B cell (primary cell): ENCODE measurements around the gene MAEA. TPM values are rescaled to one million over a fixed set of nuclear protein-coding genes. Genes with fewer than 3 reads are reported as not detected.

Experiments used
- ATAC-seq: fragments of 200-7000 bp; cut with Tn5 transposase; one replicate; pipeline ENCODE4 v1.10.0; 2021; ENCODE audit warnings: low read depth, mild to moderate bottlenecking, moderate number of reproducible peaks, moderate library complexity
- CTCF ChIA-PET: fragments of 350-600 bp; sonication (Branson Sonifier 250); formaldehyde crosslinking; loops from one replicate; lab custom pipeline; 2021; ENCODE audit warnings: antibody characterized with exemption, inconsistent platforms; lab: Charles Lee
- POLR2A ChIA-PET: fragments of 350-600 bp; sonication (Branson Sonifier 250); formaldehyde crosslinking; loops from one replicate; lab custom pipeline; 2021; ENCODE audit warnings: antibody characterized with exemption; lab: Charles Lee
- DNase-seq: peaks from one replicate; pipeline ENCODE4 v3.0.0; 2013
- H2AFZ ChIP-seq: 2 replicates; pipeline ENCODE4 v1.6.1; 2012; ENCODE audit warnings: mild to moderate bottlenecking, low read depth, low read length; ENCODE audit not compliant: insufficient read depth, poor library complexity, severe bottlenecking
- H3K27ac ChIP-seq, 2 donors: 1 replicate in 1 of 2; 2 replicates in 1 of 2; pipeline ENCODE4 v1.5.1; 2012 to 2013; ENCODE audit warnings: low read length in 2 of 2, mild to moderate bottlenecking in 2 of 2, moderate library complexity in 1 of 2
- H3K27me3 ChIP-seq, 4 experiments: fragments of 200-600 bp in 1 of 4; sonication (generic) in 1 of 4; replicated peaks in 1 of 4; 1 replicate in 2 of 4; 2 replicates in 2 of 4; pipeline versions ENCODE4 v1.6.1 to v1.7.0; 2013 to 2016; ENCODE audit warnings: low read length in 3 of 4, mild to moderate bottlenecking in 2 of 4, mixed read lengths in 1 of 4, moderate library complexity in 1 of 4; ENCODE audit not compliant: insufficient read depth in 4 of 4, control insufficient read depth in 3 of 4; ENCODE audit errors: control extremely low read depth in 1 of 4
- H3K36me3 ChIP-seq, 2 experiments: replicated peaks in 1 of 2; 1 replicate in 1 of 2; 2 replicates in 1 of 2; pipeline versions ENCODE4 v1.6.1 to v1.7.1; 2013; ENCODE audit warnings: low read length in 1 of 2; ENCODE audit not compliant: insufficient read depth in 2 of 2, control insufficient read depth in 1 of 2; ENCODE audit errors: control extremely low read depth in 1 of 2, extremely low read depth in 1 of 2
- H3K4me1 ChIP-seq, 2 donors: fragments of 200-600 bp in 1 of 2; sonication (generic) in 1 of 2; 1 replicate in 1 of 2; 2 replicates in 1 of 2; pipeline versions ENCODE4 v1.5.1 to v1.6.1; 2013 to 2017; ENCODE audit warnings: low read length in 2 of 2; ENCODE audit not compliant: control insufficient read depth in 2 of 2, insufficient read depth in 2 of 2
- H3K4me2 ChIP-seq: replicated peaks from 2 replicates; pipeline ENCODE3; 2012; ENCODE audit warnings: mild to moderate bottlenecking, low read depth, low read length; ENCODE audit not compliant: poor library complexity, severe bottlenecking
- H3K4me3 ChIP-seq, 5 experiments: fragments of 200-600 bp in 1 of 5; sonication (generic) in 1 of 5; 1 replicate in 3 of 5; 2 replicates in 2 of 5; pipeline versions ENCODE4 v1.5.1 to v1.7.0; 2011 to 2016; ENCODE audit warnings: low read length in 4 of 5, mild to moderate bottlenecking in 4 of 5, low read depth in 2 of 5, control low read depth in 1 of 5, moderate library complexity in 1 of 5; ENCODE audit not compliant: insufficient read depth in 1 of 5; ENCODE audit errors: control extremely low read depth in 1 of 5, extremely low read depth in 1 of 5
- H3K79me2 ChIP-seq: fragments of 200-600 bp; sonication (generic); one replicate; pipeline ENCODE4 v1.6.0; 2016; ENCODE audit warnings: low read length; ENCODE audit not compliant: control insufficient read depth, insufficient read depth
- H3K9ac ChIP-seq: fragments of 200-600 bp; sonication (generic); 2 replicates; pipeline ENCODE4 v1.6.1; 2017; ENCODE audit warnings: mild to moderate bottlenecking, low read length, moderate library complexity
- H3K9me3 ChIP-seq, 3 donors: one replicate each; pipeline versions ENCODE4 v1.6.1 to v1.7.1; 2013; ENCODE audit warnings: low read length in 2 of 3; ENCODE audit not compliant: control insufficient read depth in 2 of 3, insufficient read depth in 1 of 3; ENCODE audit errors: control extremely low read depth in 1 of 3
- H4K20me1 ChIP-seq: 2 replicates; pipeline ENCODE4 v1.6.0; 2012; ENCODE audit warnings: mild to moderate bottlenecking, low read length; ENCODE audit not compliant: insufficient read depth, control insufficient read depth, poor library complexity, severe bottlenecking
- H3K27ac Mint-ChIP-seq: one replicate; pipeline ENCODE4 v1.8.0; 2021; ENCODE audit warnings: mixed read lengths
- H3K27me3 Mint-ChIP-seq: one replicate; pipeline ENCODE4 v1.8.0; 2021; ENCODE audit warnings: mixed read lengths
- H3K4me1 Mint-ChIP-seq: one replicate; pipeline ENCODE4 v1.8.0; 2021; ENCODE audit warnings: mixed read lengths
- H3K4me3 Mint-ChIP-seq: one replicate; pipeline ENCODE4 v1.8.0; 2021; ENCODE audit warnings: mixed read lengths
- H3K9me3 Mint-ChIP-seq: one replicate; pipeline ENCODE4 v1.8.0; 2022; ENCODE audit warnings: mixed read lengths; ENCODE audit not compliant: insufficient read depth
- EZH2 ChIP-seq: IDR thresholded peaks from 2 replicates; pipeline ENCODE4 v1.6.1; 2012; ENCODE audit warnings: borderline replicate concordance, low read depth, mild to moderate bottlenecking, moderate library complexity, low read length; ENCODE audit not compliant: insufficient read depth, poor library complexity, severe bottlenecking
- WGBS: methylation state at CpG from one replicate; pipeline ENCODE4 v1.1.5; 2013; ENCODE audit warnings: missing lambda C conversion rate; ENCODE audit not compliant: insufficient coverage; 5-methylcytosine and 5-hydroxymethylcytosine counted together
- intact Hi-C: fragments of 100-400 bp; cut with micrococcal nuclease; formaldehyde crosslinking; loops from one replicate; pipeline ENCODE4 v1.10.0; 2022
- polyA plus RNA-seq: library from polyadenylated mRNA; depleted of rRNA; stranded (reverse); fragments of >200 nt; gene quantifications from 2 replicates; pipeline ENCODE4 v1.2.3, GENCODE V29; 2012
- total RNA-seq, 2 donors: library from RNA; stranded (reverse); fragments of 120-200 nt in 1 of 2; gene quantifications; 1 replicate in 1 of 2; 2 replicates in 1 of 2; pipeline versions ENCODE4 v1.2.3 to v1.2.4, GENCODE V29; 2013 to 2022
- TF ChIP-seq, protein P1 (sequence below): fragments of 200-600 bp; IDR thresholded peaks from one replicate; pipeline ENCODE4 v1.8.0; 2022; ENCODE audit warnings: antibody characterized with exemption, mild to moderate bottlenecking

The MAEA gene
- total and polyA plus RNA-seq, 2 donors (not counting 1 experiment from before 2014, with no cell fraction given): 106 to 107 TPM

DNA sequence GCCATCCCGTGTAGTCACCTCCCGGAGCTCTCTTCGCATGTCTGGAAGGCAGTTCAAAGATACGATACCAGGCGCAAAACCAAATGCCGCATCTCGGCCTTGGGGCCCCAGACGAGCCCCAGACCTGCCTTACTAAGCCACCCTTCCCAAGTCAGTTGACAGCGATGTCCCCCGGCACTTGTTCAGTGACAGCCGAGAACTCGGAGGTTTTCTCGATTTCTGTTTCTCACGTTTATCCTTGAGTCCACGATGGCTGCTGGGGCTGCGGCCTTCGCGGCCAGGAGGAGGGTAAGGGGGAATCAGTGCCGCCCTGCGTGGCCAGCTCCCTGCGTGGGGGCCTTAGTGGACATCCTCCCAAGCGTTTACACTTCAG lies 7.3 kb downstream of the MAEA start:
- no peak for TF ChIP-seq EZH2
- TF ChIP-seq, protein P1, sequence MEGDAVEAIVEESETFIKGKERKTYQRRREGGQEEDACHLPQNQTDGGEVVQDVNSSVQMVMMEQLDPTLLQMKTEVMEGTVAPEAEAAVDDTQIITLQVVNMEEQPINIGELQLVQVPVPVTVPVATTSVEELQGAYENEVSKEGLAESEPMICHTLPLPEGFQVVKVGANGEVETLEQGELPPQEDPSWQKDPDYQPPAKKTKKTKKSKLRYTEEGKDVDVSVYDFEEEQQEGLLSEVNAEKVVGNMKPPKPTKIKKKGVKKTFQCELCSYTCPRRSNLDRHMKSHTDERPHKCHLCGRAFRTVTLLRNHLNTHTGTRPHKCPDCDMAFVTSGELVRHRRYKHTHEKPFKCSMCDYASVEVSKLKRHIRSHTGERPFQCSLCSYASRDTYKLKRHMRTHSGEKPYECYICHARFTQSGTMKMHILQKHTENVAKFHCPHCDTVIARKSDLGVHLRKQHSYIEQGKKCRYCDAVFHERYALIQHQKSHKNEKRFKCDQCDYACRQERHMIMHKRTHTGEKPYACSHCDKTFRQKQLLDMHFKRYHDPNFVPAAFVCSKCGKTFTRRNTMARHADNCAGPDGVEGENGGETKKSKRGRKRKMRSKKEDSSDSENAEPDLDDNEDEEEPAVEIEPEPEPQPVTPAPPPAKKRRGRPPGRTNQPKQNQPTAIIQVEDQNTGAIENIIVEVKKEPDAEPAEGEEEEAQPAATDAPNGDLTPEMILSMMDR: no peak
- POLR2A ChIA-PET: no interaction called here
- no peaks in the 10 kb centered on the region for H3K27me3 Mint-ChIP-seq
- no peaks in the 10 kb centered on the region for H3K27me3 ChIP-seq
- peaks cover 90% of the 10 kb centered on the region for H4K20me1 ChIP-seq
- DNase-seq: no peak
- no peak overlapping the region for H2AFZ ChIP-seq
- peaks cover 52% of the 10 kb centered on the region for H3K4me1 Mint-ChIP-seq
- peaks cover 0 to 41% of the 10 kb centered on the region in 2 experiments for H3K36me3 ChIP-seq
- H3K9me3 Mint-ChIP-seq: no peaks in the 10 kb centered on the region
- peaks cover 95% of the 10 kb centered on the region for H3K79me2 ChIP-seq
- H3K4me3 Mint-ChIP-seq: no peak overlapping the region
- no peak overlapping the region for H3K9ac ChIP-seq
- peaks cover 9 to 17% of the 10 kb centered on the region in 2 donors for H3K4me1 ChIP-seq
- intact Hi-C loops: no loop called here
- no peak overlapping the region for H3K27ac Mint-ChIP-seq
- no peak overlapping the region for H3K4me3 ChIP-seq
- 93% methylated on average over 20 of the region's 22 CpGs for WGBS
- no peaks in the 10 kb centered on the region for H3K9me3 ChIP-seq
- no peak overlapping the region for H3K27ac ChIP-seq
- ATAC-seq: no peak
- CTCF ChIA-PET: no interaction called here
- no peak overlapping the region for H3K4me2 ChIP-seq

DNA sequence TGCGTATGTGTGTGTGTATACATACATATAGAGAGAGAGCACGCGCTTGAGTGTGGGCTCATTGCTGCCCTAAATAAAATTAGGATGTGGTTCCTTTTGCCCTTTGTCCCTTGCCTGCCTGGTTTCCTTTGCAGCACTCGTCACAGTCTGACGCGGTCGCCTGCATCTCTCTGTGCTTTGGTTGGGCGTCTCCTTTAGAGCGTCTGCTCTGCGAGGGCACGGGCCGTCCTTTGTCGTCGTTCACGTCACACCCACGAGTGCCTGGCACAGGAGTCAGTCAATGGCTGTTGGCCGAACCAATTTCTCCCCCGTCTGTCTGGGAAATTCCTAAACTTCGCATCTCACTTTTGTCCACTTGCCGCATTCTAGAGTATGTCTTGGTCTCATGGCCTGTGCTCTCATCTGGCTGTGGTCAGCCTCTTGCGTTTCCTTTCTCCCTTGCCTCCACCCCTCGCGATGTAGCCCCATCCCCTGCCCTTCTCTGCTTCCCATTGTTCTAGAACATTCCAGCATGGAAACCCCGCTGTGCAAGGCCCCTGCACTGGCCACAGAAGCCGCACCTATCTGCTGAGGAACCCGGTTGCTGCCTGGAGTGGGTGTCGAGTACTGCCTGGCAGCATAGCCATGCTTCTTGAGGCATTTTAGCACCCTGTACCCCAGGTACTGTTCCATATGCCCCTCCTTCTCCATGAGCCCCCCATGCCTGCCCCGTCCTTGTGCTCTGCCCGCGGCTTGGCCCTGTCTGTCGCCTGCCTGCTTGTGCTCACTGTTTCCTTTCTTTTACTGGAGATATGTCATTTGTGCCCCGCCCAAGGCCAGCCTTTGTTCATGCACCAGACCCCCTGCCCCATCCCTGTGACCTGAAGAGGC lies 8.0 kb downstream of the MAEA start:
- H3K79me2 ChIP-seq: peaks cover 94% of the 10 kb centered on the region
- CTCF ChIA-PET: no interaction called here
- no peak overlapping the region for H3K27ac Mint-ChIP-seq

More for the DNA sequence above, 8.0 kb downstream of the MAEA start:
- no peak overlapping the region for H3K27ac ChIP-seq
- TF ChIP-seq, protein P1: no peak
- TF ChIP-seq EZH2: no peak
- H3K4me2 ChIP-seq: no peak overlapping the region
- WGBS: 90% methylated on average over 32 of the region's 32 CpGs
- H2AFZ ChIP-seq: no peak overlapping the region
- no peaks in the 10 kb centered on the region for H3K27me3 Mint-ChIP-seq
- ATAC-seq (no peak), DNase-seq (no peak)
- H3K4me3 ChIP-seq: no peak overlapping the region
- H3K9me3 ChIP-seq: no peaks in the 10 kb centered on the region
- H3K27me3 ChIP-seq: no peaks in the 10 kb centered on the region
- no peak overlapping the region for H3K9ac ChIP-seq
- no peaks in the 10 kb centered on the region for H3K9me3 Mint-ChIP-seq
- H3K36me3 ChIP-seq: peaks cover 0 to 41% of the 10 kb centered on the region in 2 experiments
- no peak overlapping the region for H3K4me3 Mint-ChIP-seq
- peaks cover 89% of the 10 kb centered on the region for H4K20me1 ChIP-seq
- intact Hi-C loops: no loop called here
- peaks cover 47% of the 10 kb centered on the region for H3K4me1 Mint-ChIP-seq
- peaks cover 9 to 12% of the 10 kb centered on the region in 2 donors for H3K4me1 ChIP-seq
- POLR2A ChIA-PET: no interaction called here
